T1000 (cell line): ENCODE measurements around the gene NCKAP5.

ENCODE experiments used
- DNase-seq: peaks from one replicate; lab custom pipeline; 2025; ENCODE audit warnings: mixed read lengths; lab: John Stamatoyannopoulos, UW

NCKAP5 gene

GRCh38 chr2:132754867-132755472 lies 813.3 kb downstream of the NCKAP5 start:
- no peak for DNase-seq

GRCh38 chr2:132754392-132754791 lies 813.9 kb downstream of the NCKAP5 start:
- DNase-seq: no peak

GRCh38 chr2:132752421-132753206 lies 815.6 kb downstream of the NCKAP5 start:
- DNase-seq: no peak

- DNase-seq: no peak
Measured at GRCh38 chr2:132751836-132752235, 816.4 kb downstream of the NCKAP5 start.

GRCh38 chr2:132750606-132751005 lies 817.7 kb downstream of the NCKAP5 start:
- no peak for DNase-seq

GRCh38 chr2:132747046-132747445 lies 821.2 kb downstream of the NCKAP5 start:
- DNase-seq: no peak

- no peak for DNase-seq
Measured at GRCh38 chr2:132741754-132742153, 826.5 kb downstream of the NCKAP5 start.

- DNase-seq: no peak
Measured at GRCh38 chr2:132740081-132740720, 828.1 kb downstream of the NCKAP5 start.

GRCh38 chr2:132738223-132738622 lies 830.0 kb downstream of the NCKAP5 start:
- no peak for DNase-seq

- DNase-seq: no peak
Measured at GRCh38 chr2:132736059-132736458, 832.2 kb downstream of the NCKAP5 start.

GRCh38 chr2:132734961-132735360 lies 833.3 kb downstream of the NCKAP5 start:
- no peak for DNase-seq

GRCh38 chr2:132733094-132733493 lies 835.2 kb downstream of the NCKAP5 start:
- DNase-seq: no peak

- DNase-seq: no peak
Measured at GRCh38 chr2:132732694-132733093, 835.6 kb downstream of the NCKAP5 start.

GRCh38 chr2:132731441-132731840 lies 836.8 kb downstream of the NCKAP5 start:
- no peak for DNase-seq

GRCh38 chr2:132730611-132731010 lies 837.7 kb downstream of the NCKAP5 start:
- DNase-seq: no peak

GRCh38 chr2:132729522-132729921 lies 838.7 kb downstream of the NCKAP5 start:
- no peak for DNase-seq

GRCh38 chr2:132726155-132726554 lies 842.1 kb downstream of the NCKAP5 start:
- no peak for DNase-seq

- DNase-seq: no peak
Measured at GRCh38 chr2:132725748-132726147, 842.5 kb downstream of the NCKAP5 start.

- no peak for DNase-seq
Measured at GRCh38 chr2:132725148-132725547, 843.1 kb downstream of the NCKAP5 start.

GRCh38 chr2:132721938-132722337 lies 846.3 kb downstream of the NCKAP5 start:
- DNase-seq: no peak

GRCh38 chr2:132720393-132720792 lies 847.9 kb downstream of the NCKAP5 start:
- DNase-seq: no peak

GRCh38 chr2:132719480-132719879 lies 848.8 kb downstream of the NCKAP5 start:
- DNase-seq: no peak

GRCh38 chr2:132716954-132717353 lies 851.3 kb downstream of the NCKAP5 start:
- no peak for DNase-seq
